Esophagus muscularis mucosa (tissue), 4 donors: ENCODE measurements around the gene ATXN2. TPM values are rescaled to one million over a fixed set of nuclear protein-coding genes. Genes with fewer than 3 reads are reported as not detected.
"Not testable (repeated sequence)": the region's sequence is repeated elsewhere in the genome, so short reads cannot be mapped to it uniquely, and the experiment has no call there.

Experiments used
- DNase-seq: peaks from one replicate; pipeline ENCODE4 v3.0.0-alpha.2; 2017; ENCODE audit errors: extremely low spot score
- H3K27ac ChIP-seq, 4 donors: fragments of 200-600 bp; sonication (generic); replicated peaks in 1 of 4; 1 replicate in 3 of 4; 2 replicates in 1 of 4; pipeline ENCODE4 v1.5.1; 2016 to 2019; ENCODE audit warnings: mild to moderate bottlenecking in 1 of 4
- H3K27me3 ChIP-seq, 4 donors: fragments of 200-600 bp; sonication (generic); one replicate each; pipeline versions ENCODE4 v1.5.1 to v1.6.0; 2016 to 2019
- H3K36me3 ChIP-seq, 4 donors: fragments of 200-600 bp; sonication (generic); one replicate each; pipeline ENCODE4 v1.5.1; 2016 to 2019
- H3K4me1 ChIP-seq, 4 donors: fragments of 200-600 bp; sonication (generic); one replicate each; pipeline ENCODE4 v1.5.1; 2016 to 2019
- H3K4me3 ChIP-seq, 4 donors: fragments of 200-600 bp; sonication (generic); 1 replicate in 2 of 4; 2 replicates in 2 of 4; pipeline ENCODE4 v1.5.1; 2016 to 2019; ENCODE audit warnings: mild to moderate bottlenecking in 4 of 4, moderate library complexity in 1 of 4
- H3K9me3 ChIP-seq, 4 donors: fragments of 200-600 bp; sonication (generic); 1 replicate in 3 of 4; 2 replicates in 1 of 4; pipeline ENCODE4 v1.5.1; 2016 to 2019
- CTCF ChIP-seq, 3 experiments: fragments of 200-600 bp in 2 of 3; fragments of 450-650 bp in 1 of 3; sonication (generic) in 2 of 3; IDR thresholded peaks; one replicate each; pipeline ENCODE4 v1.5.1; 2017 to 2019; ENCODE audit warnings: antibody characterized with exemption in 3 of 3, mild to moderate bottlenecking in 2 of 3, moderate library complexity in 1 of 3
- EP300 ChIP-seq: sonication (generic); formaldehyde crosslinking; IDR thresholded peaks from one replicate; pipeline ENCODE4 v1.6.1; 2017; ENCODE audit warnings: antibody characterized with exemption
- POLR2A ChIP-seq: fragments of 450-650 bp; IDR thresholded peaks from one replicate; pipeline ENCODE4 v1.6.1; 2017; ENCODE audit warnings: antibody characterized with exemption, moderate library complexity, mild to moderate bottlenecking, low read depth
- POLR2AphosphoS5 ChIP-seq, 2 donors: sonication (generic); formaldehyde crosslinking; IDR thresholded peaks; one replicate each; pipeline ENCODE4 v1.6.1; 2017; ENCODE audit warnings: antibody characterized with exemption in 2 of 2
- WGBS: methylation state at CpG from one replicate; pipeline ENCODE4 v1.1.5; 2018; 5-methylcytosine and 5-hydroxymethylcytosine counted together
- intact Hi-C: fragments of 100-400 bp; cut with DNase I; formaldehyde crosslinking; loops from one replicate; pipeline ENCODE4 v1.15.1; 2023
- total RNA-seq, 4 donors: library from RNA; depleted of rRNA; stranded (reverse); fragments of >200 nt; gene quantifications; one replicate each; pipeline versions ENCODE4 v1.1.0 to v1.2.1, GENCODE V29; 2016

Gene ATXN2
- total RNA-seq, 4 donors from 2014 or later: 32.0 to 57.3 (median 52.0) TPM

- 77% methylated on average over 7 of the region's 7 CpGs for WGBS
- H3K4me3 ChIP-seq: no peak overlapping the region
- H3K27me3 ChIP-seq: no peaks in the 10 kb centered on the region
- TF ChIP-seq POLR2AphosphoS5 (IDR thresholded peaks at IDR 0.05): no peak
- TF ChIP-seq POLR2A: no peak
- no peak for TF ChIP-seq EP300
- no peak for TF ChIP-seq CTCF (IDR thresholded peaks at IDR 0.05)
- no peaks in the 10 kb centered on the region for H3K4me1 ChIP-seq
- intact Hi-C loops: no loop called here
- H3K27ac ChIP-seq: no peak overlapping the region
- no peaks in the 10 kb centered on the region for H3K36me3 ChIP-seq
- DNase-seq: no peak
- H3K9me3 ChIP-seq: no peaks in the 10 kb centered on the region
Observed at GRCh38 chr12:111616177-111616623, 17.1 kb upstream of the ATXN2 start.

GRCh38 chr12:111607239-111607638, 8.1 kb upstream of the ATXN2 start:
- WGBS: 93% methylated on average over 3 of the region's 3 CpGs
- TF ChIP-seq POLR2AphosphoS5 (IDR thresholded peaks at IDR 0.05) (no peak), CTCF (IDR thresholded peaks at IDR 0.05) (no peak), POLR2A (no peak), EP300 (no peak)
- H3K4me3 ChIP-seq: no peak overlapping the region
- H3K27me3 ChIP-seq: no peaks in the 10 kb centered on the region
- no peak overlapping the region for H3K27ac ChIP-seq
- intact Hi-C loops: no loop called here
- H3K4me1 ChIP-seq: no peaks in the 10 kb centered on the region
- no peak for DNase-seq
- no peaks in the 10 kb centered on the region for H3K9me3 ChIP-seq
- H3K36me3 ChIP-seq: no peaks in the 10 kb centered on the region

DNA sequence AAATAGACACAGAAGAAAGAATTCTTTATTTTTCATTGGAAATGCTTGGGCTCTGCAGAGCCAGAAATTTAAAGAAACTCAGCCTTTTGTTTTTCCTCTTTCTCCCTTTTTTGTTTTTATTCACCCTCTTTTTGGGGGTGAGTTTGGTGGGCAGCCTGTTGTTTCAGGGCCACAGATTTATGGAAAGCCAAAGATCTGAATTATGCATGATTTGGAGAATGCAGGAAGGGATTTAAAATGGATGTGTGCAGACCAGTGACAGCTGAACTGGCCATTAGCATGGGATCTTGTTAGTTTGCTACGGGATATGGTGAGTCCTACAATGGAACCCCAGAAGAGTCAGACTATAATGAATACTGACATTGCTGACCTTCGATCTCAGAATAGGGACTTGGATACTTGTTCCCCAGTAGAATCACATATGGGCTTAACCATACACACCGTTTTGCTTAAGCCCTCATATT, 7.7 kb upstream of the ATXN2 start:
- no peaks in the 10 kb centered on the region for H3K4me1 ChIP-seq
- 86% methylated on average over 3 of the region's 3 CpGs for WGBS
- intact Hi-C loops: no loop called here
- H3K4me3 ChIP-seq: no peak overlapping the region
- no peak overlapping the region for H3K27ac ChIP-seq
- no peaks in the 10 kb centered on the region for H3K36me3 ChIP-seq
- H3K27me3 ChIP-seq: no peaks in the 10 kb centered on the region
- DNase-seq: no peak
- TF ChIP-seq CTCF (IDR thresholded peaks at IDR 0.05) (no peak), POLR2AphosphoS5 (IDR thresholded peaks at IDR 0.05) (no peak), POLR2A (no peak), EP300 (no peak)
- H3K9me3 ChIP-seq: no peaks in the 10 kb centered on the region

DNA sequence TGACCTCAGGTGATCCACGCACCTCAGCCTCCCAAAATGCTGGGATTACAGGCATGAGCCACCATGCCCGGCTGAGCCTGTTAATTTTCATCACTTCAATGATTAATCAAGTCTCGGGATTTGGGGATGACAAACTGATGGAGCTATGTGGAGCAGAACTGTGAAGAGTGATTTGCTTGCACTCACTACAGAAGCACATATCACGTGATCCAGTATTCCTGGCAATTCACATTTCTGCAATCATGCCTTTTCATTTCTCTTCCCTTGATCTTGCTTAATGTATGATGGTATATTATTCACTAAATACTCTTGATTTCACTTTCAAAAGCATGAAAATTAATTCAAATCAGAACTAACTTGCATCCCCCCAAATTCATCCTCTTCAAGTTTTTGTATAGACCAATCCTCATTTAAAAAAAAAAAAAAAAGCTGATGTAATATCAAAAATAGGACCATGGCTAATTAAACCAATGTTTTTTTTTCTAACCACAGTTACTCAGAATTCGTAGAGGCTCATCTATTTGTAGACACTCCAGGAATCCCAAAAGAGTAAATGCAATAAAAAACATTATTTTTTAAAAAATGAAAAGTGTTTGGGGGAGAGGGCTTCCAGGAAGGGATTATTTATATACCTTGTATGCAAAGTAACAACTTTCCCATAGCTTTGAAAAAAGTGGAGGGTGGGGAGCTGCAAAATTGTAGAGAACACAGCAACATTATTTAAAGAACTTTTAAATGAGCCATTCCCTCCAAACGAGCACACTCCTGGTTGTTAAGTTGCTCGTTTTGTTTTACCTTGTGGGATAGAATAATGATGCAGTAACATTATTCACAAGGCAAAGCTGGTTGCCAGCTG, 7.0 kb upstream of the ATXN2 start:
- no peaks in the 10 kb centered on the region for H3K9me3 ChIP-seq
- intact Hi-C loops: no loop called here
- TF ChIP-seq POLR2AphosphoS5 (IDR thresholded peaks at IDR 0.05): no peak
- no peak for TF ChIP-seq POLR2A
- TF ChIP-seq CTCF (IDR thresholded peaks at IDR 0.05): no peak
- TF ChIP-seq EP300: no peak

GRCh38 chr12:111602857-111603256, 3.7 kb upstream of the ATXN2 start:
- WGBS: 96% methylated on average over 11 of the region's 11 CpGs
- DNase-seq, H3K4me3 ChIP-seq, H3K27me3 ChIP-seq, H3K27ac ChIP-seq, H3K9me3 ChIP-seq, H3K36me3 ChIP-seq, intact Hi-C loops: not testable (repeated sequence)
- H3K4me1 ChIP-seq: peaks cover 8 to 11% (median 11%) of the 10 kb centered on the region in 4 donors

More for the DNA sequence above, 7.0 kb upstream of the ATXN2 start:
- no peak for DNase-seq
- no peaks in the 10 kb centered on the region for H3K27me3 ChIP-seq
- no peaks in the 10 kb centered on the region for H3K36me3 ChIP-seq
- no peaks in the 10 kb centered on the region for H3K4me1 ChIP-seq
- H3K4me3 ChIP-seq: no peak overlapping the region
- 86% methylated on average over 7 of the region's 7 CpGs for WGBS
- no peak overlapping the region for H3K27ac ChIP-seq
